Activated naive CD4-positive, alpha-beta T cell (primary cell): ENCODE measurements around the gene SHROOM3.

Experiments
- DNase-seq, 4 experiments: peaks; one replicate each; lab custom pipeline; 2025; lab: John Stamatoyannopoulos, UW

The SHROOM3 gene

DNA sequence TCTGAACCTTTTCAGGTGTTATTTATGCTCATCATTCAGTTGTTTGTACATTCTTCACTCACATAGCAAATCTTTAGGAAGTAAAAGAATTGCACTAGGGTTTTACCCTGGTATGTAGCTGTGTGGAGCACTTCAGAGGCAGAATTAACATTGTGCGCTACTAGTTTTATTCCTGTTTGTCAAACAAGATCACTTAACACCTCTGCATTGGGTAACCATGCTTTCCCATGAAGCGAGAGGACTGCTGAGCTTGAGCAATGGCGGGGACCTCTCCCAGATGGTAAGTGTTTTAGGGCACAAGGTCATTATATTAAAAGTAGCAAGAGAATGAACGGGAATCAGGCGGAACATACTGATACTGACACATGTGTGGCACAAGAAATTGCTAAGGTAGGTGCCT lies 59.2 kb downstream of the SHROOM3 start:
- DNase-seq = no peak

DNA sequence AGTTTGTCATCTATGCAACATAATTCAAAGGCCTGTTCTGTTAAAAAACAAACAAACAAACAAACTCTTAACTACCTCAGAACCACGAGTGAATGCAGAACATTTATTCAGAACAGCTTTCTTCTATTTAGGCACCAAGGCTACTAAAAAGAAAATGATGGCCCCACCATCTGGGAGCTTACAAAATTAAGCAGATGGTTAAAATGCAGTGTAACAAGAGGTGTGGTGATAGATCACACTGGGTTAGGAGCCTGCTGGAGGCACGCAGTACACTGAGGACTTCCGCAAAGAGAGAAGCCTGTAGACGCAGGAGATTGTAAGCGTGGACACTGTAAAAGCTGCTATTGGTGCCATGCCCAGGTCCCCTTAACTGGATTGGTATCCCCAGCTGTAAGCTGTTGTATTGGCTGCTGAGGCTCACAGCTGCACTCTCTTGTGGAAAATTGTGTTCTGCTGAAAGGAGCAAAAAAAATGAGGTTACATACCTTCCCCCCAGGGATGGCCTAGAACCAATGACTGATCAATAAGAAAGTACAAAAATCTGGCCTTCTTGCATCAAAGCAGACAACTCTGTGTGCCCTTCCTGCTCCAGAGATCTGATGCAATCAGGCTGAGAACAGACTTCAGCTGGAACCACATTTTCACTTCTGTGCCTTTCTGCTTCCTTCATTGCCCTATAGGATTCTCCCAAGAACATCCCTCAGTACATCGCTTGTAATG lies 60.0 kb downstream of the SHROOM3 start:
- DNase-seq = no peak

DNA sequence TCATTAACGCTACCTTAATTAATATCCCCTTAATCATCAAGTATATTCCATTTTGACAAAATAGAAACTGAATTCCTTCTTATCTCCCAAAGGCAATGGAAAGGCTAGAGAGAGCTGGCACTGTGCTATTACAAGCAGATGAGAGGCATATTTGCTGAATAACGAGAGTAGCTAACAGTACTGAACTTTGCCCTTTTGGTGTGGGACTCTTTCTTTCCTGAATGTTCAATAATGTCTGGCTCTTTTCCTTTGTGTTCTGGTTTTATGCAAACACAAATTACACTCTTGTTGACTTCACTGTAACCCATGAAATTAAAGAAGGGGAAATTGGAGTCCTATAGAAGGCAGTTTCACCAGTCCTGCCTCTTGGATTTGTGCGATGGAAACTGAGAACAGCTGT lies 63.5 kb downstream of the SHROOM3 start:
- no peak for DNase-seq

DNA sequence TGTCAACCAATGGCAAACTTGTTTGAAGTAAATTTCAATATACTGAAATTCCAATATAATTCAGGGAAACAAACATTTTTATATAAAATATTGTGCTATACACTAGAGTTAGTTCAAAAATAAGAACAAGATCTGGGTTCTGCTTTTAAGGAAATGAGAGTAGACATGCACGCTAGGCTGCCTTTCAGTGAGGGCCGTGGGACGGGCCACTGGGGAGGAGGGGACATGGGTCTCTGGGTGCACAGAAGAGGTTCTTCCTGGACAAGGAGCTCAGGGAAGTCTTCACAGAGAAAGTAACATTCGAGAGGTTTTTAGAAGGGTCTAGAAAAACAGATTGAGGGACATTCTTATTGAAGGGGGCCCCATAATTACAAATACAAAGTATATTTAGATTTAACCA lies 64.4 kb downstream of the SHROOM3 start:
- DNase-seq = no peak

DNA sequence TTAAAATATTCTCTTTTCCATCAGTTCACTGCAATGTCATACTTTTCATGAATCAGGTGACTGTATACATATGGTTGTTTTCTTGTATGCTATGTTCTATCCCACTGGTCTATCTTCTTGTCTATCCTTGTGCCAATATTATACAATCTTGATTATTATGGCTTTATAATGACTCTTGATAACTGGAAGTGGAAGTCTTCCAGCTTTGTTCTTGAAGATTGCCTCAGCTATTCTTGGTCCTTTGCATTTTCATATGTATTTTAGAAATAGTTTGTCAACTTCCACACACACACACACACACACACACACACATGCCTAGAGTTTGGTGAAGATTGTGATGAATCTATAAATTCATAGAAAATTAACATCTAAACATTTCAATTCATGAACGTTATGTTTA lies 67.9 kb downstream of the SHROOM3 start:
- DNase-seq = no peak

DNA sequence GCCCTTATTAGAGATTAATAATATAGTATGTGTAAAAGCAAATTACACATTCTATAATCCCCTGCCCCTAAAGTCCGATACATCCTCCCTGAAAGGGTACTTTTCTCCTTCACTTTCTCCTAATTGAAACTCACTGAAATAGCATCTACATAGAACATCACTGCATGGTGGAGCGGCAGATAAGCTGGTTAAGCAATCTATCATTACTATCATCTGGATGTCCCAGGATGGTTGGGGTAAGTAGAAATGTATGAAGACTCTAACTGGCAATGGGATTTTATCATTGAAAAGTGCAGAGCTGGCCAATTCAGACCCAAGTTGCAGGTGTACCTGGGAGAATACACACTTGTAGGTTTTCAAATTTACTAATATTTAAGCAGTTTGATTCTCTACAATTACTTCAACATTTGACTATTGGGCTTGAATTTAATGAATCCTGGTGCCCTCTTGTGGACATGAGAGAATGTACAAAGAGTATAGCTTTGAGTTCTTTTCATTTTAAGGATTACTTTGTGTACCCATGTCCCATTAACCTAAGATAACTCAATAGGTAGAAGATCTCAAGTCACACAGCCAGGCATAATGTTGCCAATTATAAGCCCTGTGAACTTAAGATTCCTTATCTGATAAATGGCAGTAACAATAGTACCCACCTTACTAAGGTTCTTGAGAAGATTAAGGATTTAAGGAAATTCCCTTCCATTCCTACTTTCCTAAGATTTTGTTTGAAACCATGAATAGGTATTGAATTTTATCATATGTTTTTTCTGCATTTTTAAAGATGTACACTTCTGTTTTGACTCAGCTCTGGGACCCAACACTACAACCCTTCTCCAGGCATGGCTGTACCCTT lies 69.8 kb downstream of the SHROOM3 start:
- DNase-seq = no peak

DNA sequence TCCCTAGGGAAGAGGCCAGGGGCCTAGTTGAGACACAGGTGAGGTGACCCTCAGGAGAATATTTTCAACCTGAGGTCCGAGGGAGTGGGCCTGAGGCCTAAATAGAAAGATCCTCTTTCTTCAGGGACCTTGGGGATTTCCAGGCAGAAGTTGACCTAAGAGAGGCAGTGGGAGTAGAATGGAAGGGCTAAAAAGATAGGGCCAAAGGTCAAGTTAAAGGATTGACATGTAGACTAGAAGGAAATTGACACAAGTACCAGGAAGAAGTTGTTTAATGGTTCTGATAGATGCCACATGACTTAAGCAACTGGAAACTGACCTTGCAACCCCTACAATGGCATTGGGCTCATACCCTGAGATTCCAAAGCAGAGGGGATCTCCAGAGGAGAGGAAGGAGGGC lies 76.9 kb downstream of the SHROOM3 start:
- DNase-seq = no peak

DNA sequence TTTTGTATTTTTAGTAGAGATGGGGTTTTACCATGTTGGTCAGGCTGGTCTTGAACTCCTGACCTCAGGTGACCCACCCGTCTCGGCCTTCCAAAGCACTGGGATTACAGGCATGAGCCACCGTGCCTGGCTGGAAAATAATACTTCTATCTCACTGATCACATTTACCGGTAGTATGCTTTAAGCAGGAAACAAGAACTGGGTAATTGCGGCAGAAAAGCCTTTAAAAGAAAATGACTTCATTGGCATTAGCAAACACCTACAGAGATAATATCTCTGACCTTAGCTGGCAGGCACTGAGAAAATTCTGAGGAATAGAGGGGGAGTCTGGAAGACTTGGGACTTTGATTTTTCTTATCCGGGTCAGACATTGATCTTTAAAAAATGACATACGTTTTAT lies 78.5 kb downstream of the SHROOM3 start:
- DNase-seq = no peak

DNA sequence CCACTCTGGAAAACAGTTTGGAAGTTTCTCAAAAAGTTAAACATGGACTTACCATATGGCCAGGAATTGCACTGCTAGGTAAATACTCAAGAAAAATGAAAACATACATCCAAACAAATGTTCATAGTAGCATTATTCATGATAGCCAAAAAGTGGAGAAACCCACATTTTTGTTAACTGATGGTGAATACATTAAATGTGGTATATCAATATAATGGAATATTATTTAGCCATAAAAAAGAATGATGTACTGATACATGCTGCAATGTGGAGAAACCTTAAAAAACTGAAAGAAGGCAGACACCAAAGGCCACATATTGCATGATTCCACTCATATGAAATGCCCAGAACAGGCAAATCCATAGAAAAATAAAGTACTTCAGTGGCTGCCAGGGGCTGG lies 79.1 kb downstream of the SHROOM3 start:
- DNase-seq = no peak

DNA sequence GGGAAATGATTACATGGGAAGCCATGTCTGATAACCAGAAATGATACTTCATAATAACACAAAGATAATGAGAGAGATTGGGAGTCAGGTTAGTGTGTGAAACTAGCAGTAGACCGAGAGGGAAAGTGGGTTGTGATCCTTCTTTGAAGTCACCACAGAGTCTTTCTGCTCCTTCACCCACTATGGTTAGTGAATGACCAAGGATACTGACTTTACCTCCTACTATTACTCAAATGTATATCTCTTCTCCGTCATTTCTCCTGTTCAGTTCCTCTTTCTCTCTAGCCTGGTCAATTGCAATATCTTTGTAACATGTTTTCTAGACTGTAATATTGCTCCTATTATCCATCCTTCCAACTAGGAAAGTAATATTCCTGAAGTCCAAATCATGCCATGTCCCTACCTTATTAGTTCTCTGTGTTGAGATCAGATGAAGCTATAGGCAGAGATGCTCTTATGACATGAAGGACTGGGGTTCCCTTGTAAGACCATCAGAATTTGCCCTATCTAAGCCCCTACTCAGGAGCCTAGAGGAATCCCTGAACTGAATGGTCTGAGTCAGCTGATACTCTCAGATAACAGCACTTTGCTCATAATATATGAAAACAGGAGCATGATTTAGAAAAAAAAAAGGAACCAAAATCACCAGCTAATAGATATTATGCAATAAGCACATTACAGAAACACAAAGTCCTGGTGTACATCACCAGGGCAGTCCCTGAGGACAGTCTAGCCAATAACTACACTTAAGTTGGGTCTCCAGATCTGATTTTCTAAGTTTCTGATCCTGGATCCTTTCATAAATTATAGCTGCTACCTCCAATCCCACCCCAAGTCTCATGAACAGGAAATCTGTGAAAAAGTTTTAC lies 81.2 kb downstream of the SHROOM3 start:
- no peak for DNase-seq

DNA sequence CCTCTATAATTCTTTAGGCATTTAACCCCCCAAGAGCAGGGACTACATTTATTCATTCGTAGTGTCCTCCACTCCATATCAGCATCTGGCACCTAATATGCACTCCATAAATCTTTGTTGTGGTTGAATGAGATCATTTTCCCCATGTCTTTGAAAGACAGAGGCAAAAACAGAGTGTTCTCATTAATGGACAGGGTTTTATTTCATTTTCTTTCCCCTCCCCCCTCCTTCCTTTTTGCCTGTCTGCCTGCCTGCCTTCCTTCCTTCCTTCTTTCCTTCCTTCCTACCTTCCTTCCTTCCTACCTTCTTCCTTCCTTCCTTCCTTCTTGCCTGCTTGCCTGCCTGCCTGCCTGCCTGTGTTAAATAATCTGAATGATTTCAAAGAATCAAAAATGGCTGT lies 83.2 kb downstream of the SHROOM3 start:
- DNase-seq = no peak

DNA sequence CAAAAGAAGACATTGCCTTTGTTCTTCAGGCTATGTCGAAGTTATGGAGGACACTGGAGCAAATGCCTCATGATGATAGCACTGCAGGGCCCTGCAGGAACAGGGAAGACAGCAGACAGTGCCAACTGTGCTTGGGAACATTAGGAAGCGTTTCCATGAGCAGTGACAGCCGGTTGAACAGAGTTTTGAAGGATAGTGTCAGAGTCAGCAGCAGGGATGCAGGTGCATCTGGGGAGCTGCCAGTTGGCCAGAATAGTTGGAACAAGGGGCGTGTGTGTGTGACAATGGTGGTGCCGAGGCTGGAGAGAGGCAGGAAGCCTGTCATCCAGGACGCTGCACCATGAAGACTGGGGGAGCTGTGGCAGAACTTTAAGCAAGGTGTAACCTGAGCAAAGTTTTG lies 88.6 kb downstream of the SHROOM3 start:
- DNase-seq = no peak

DNA sequence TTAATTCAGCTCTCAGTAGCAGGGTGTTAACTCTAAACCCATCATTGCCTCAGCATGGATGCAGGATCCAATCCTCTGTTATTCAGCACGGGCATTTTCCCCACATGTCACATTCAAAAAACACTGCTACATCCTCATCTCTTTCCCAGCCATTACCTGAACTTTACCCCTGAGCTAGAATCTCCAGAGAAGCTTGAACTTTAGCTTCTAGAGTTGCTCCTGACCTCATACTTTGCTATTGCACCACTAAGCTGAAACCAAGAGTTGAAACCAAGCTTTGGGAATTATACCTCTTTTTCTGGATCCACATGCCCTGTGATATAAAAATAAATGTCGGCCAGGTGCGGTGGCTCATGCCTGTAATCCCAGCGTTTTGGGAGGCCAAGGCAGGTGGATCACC lies 90.7 kb downstream of the SHROOM3 start:
- no peak for DNase-seq

DNA sequence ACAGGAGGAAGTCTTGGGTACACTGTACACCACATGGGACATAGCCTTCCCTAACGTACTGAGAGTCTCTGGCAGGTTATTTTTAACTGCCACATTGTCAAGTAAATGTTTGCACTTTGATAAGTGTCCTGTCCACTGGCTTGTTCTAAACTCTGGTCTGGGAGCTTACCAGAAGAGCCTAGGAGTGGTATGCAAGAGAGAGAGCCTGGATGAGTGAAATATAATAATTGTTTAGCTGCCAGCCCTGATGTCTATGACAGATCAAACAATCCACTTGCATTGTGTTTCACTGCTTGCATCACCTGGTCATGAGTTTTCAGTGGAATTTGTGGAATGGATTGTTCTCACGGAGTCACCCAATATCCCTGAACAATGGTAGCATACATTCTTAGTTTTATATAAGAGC lies 91.6 kb downstream of the SHROOM3 start:
- no peak for DNase-seq

DNA sequence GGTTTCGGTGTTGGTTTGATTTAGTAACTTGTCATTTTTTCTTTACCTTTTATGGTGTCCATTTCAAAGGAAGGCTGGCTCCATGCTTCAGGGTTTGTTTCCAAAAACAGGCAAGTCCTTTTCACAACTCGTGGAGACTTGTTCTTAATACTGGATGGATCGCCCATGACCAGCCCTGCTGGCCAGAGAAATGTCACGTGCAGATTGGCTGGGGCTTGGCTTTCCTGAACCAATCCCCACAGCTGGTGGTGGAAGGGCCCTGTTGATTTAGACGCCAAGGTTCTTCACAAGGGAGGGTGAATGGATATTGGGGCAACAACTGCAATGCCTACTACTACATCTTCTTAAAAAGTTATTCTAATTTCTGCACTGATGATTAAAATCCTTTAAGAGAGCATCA lies 92.6 kb downstream of the SHROOM3 start:
- DNase-seq = no peak

DNA sequence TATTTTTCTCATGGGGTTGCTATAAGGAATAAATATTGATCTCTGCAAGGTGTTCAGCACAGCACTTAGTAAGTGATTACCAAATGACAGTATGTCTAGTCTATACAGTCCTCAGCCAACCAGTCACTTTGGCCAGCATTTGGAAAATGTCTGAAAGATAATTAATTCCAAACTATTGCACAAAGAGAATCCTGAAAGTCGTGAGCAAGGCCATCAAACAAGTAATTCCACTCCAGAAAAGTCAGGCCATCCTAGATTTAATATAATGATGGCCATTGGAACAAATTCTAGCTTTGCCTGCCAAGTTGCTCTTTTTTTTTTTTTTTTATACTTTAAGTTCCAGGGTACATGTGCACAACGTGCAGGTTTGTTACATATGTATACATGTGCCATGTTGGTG lies 96.6 kb downstream of the SHROOM3 start:
- DNase-seq = no peak

DNA sequence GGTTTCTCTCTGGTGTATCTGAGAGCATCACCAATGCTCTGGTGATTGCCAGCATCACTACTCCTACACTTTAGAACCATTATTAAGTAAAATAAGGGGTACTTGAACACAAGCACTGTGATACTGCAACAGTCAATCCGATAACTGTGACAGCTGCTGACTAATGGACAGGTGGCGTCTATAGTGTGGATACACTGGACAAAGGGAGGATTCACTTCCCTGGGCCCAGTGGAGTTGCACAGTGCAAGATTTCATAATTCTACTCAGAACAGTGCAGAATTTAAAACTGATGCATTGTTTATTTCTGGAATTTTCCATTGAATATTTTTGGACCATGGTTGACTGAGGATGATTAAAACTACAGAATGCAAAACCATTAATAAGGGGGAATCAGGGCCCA lies 97.8 kb downstream of the SHROOM3 start:
- DNase-seq = no peak

DNA sequence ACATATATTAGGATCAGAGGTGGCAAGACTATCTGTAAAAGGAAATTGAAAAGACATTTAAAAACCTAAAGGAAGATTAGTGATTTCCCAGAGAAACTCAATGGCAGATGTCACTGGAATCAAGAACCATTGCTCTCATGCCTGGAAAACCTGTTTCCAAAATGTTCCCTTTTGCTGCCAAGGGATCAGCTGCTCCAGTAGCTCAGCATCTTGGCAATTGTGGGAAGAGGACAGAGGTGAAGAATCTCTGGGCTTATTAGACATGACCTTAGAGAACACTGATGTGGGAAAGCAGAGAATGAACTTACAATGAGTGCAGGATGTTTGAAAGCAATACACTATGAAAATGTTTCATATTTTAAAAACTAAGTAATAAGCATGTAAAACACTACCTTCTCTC lies 98.3 kb downstream of the SHROOM3 start:
- no peak for DNase-seq

DNA sequence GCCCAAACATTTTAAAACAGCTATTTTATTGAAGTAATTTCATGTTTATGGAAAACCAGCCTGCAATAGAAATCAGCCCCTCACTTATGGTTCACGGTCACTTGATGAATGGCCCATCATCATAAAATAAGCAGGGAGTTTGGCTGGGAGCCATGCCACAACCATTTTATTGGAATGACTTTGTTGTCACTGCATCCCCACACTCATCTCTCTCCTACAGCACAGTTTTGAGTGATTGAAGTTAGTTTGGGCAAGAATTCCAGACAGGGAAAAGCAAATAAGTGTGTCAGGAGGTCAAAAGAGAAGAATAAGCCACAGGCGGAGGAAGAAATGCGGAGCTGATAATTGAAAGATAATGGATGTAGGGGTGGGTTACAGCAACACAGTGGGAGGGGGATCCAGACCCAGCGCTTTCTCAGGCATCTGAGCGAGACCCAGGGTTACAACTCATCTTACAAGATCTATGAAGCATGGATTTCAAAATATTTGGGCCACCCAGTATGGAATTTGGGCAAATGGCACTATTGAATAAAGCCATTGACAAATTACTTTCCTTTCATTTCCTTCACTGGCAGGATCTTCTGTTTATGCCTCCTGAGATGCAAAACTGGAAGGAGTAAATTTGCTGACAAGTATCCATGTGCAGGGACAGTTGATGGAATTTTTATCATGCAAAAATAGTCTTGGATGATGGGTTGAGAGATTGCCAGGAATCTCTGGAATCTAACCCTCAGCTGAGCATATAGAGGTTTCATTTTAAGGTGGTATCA lies 100.8 kb downstream of the SHROOM3 start:
- DNase-seq = no peak

DNA sequence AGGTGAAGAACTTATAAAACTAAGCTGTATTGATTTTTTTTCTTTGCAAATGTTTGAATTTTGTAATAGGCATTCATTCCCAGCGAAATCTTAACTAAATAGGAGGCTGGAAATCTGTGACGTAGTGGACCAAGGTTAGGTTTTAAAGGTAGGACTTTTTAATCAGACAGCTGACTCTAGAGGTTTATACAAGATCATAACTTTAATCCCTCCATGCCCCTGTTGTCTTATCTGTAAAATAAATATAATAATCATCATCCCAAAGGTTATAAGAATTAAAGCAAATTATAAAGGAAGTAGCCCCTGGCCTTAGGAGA lies 101.3 kb downstream of the SHROOM3 start:
- DNase-seq = no peak

DNA sequence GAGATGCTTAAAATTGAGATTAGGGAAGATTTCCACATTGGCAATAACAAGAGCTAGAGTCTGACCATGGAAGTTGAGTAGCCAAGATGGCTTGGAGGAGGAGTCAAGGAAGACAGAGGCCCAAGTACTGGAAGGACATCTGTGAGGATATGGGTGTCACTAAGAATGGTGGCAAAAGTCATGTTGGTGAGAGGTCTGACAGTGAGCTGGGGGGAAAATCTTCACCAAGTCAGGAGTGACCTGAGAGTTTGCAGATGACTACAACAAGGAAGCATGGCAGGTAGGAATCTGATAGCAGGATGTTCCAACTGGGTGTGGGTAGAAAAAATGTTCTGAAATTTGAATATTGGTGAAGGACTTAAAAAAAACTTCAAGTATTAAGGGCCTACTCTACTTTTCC lies 103.3 kb downstream of the SHROOM3 start:
- no peak for DNase-seq

DNA sequence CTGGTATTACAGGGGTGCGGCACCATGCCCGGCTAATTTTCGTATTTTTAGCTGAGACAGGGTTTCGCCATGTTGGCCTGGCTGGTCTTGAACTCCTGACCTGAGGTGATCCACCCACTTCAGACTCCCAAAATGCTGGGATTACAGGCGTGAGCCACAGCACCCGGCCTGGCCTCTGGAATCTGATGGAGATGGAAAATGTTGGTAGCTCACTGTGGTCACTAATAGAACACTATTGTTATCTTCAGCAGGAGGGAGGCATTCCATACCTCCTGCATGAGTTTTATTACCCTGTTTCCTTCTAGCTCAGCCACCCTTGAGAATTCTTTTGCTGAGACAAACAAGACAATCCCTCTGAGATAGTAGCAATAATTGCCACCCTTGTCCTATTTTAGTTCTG lies 105.0 kb downstream of the SHROOM3 start:
- no peak for DNase-seq
